Endothelial cell (in vitro differentiated cells): Measurements from ENCODE around the gene GRK1. TPM values are rescaled to one million over a fixed set of nuclear protein-coding genes. Genes with fewer than 3 reads are reported as not detected.

Experiments
- DNase-seq: peaks from one replicate; pipeline ENCODE4 v3.0.0; 2021; ENCODE audit warnings: low spot score
- H3K27ac Mint-ChIP-seq: one replicate; pipeline ENCODE4 v1.8.0; 2021; ENCODE audit warnings: mixed read lengths, inconsistent platforms; ENCODE audit not compliant: unreplicated experiment
- H3K27me3 Mint-ChIP-seq: one replicate; pipeline ENCODE4 v1.8.0; 2021; ENCODE audit warnings: mild to moderate bottlenecking, moderate library complexity, mixed read lengths, inconsistent platforms; ENCODE audit not compliant: unreplicated experiment
- H3K36me3 Mint-ChIP-seq: one replicate; pipeline ENCODE4 v1.8.0; 2021; ENCODE audit warnings: mild to moderate bottlenecking, low read depth, mixed read lengths, inconsistent platforms; ENCODE audit not compliant: unreplicated experiment
- H3K4me1 Mint-ChIP-seq: one replicate; pipeline ENCODE4 v1.8.0; 2021; ENCODE audit warnings: mild to moderate bottlenecking, mixed read lengths, inconsistent platforms; ENCODE audit not compliant: unreplicated experiment
- H3K4me3 Mint-ChIP-seq: one replicate; pipeline ENCODE4 v1.8.0; 2021; ENCODE audit warnings: mild to moderate bottlenecking, mixed read lengths, inconsistent platforms; ENCODE audit not compliant: unreplicated experiment
- H3K9me3 Mint-ChIP-seq: one replicate; pipeline ENCODE4 v1.8.0; 2021; ENCODE audit warnings: mixed read lengths, inconsistent platforms; ENCODE audit not compliant: unreplicated experiment
- CTCF ChIP-seq: fragments of 200-600 bp; sonication (generic); IDR thresholded peaks from one replicate; pipeline ENCODE4 v1.5.0; 2021; ENCODE audit warnings: antibody characterized with exemption; ENCODE audit not compliant: unreplicated experiment
- total RNA-seq: library from RNA; stranded (reverse); fragmentation: NEBNext Ultra II Directional; extraction: Animal tissue kit (Norgen Biotek cat#: 25700); gene quantifications from one replicate; pipeline ENCODE4 v1.2.1, GENCODE V29; 2021; ENCODE audit not compliant: unreplicated experiment

GRK1 gene
- total RNA-seq, 1 donor from 2014 or later: 0.54 TPM

DNA sequence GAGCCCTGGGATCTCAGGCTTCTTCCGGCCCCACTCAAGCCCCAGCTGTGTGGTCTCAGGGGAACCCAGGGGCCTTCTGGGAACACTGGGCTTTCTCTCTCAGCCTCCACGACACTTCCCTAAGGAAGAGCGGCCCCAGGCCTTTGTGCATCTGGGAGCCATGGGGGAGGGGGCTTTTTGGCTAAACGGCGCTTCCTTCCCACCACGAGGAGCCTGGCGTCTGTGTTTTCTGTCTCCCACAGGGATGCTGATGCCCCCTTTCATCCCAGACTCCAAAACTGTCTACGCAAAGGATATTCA lies 67.8 kb downstream of the GRK1 start:
- no peak for TF ChIP-seq CTCF
- no peak overlapping the region for H3K27ac Mint-ChIP-seq
- no peaks in the 10 kb centered on the region for H3K9me3 Mint-ChIP-seq
- H3K27me3 Mint-ChIP-seq: peaks cover 7% of the 10 kb centered on the region
- no peaks in the 10 kb centered on the region for H3K36me3 Mint-ChIP-seq
- H3K4me1 Mint-ChIP-seq: no peaks in the 10 kb centered on the region
- DNase-seq: no peak
- H3K4me3 Mint-ChIP-seq: no peak overlapping the region

GRCh38 chr13:113735194-113735593 lies 68.2 kb downstream of the GRK1 start:
- no peaks in the 10 kb centered on the region for H3K4me1 Mint-ChIP-seq
- H3K9me3 Mint-ChIP-seq: no peaks in the 10 kb centered on the region
- no peak for DNase-seq
- H3K27ac Mint-ChIP-seq: no peak overlapping the region
- H3K27me3 Mint-ChIP-seq: peaks cover 7% of the 10 kb centered on the region
- H3K36me3 Mint-ChIP-seq: no peaks in the 10 kb centered on the region
- TF ChIP-seq CTCF: no peak
- H3K4me3 Mint-ChIP-seq: no peak overlapping the region

GRCh38 chr13:113735750-113736149 lies 68.7 kb downstream of the GRK1 start:
- DNase-seq: no peak
- H3K27me3 Mint-ChIP-seq: peaks cover 7% of the 10 kb centered on the region
- H3K4me1 Mint-ChIP-seq: no peaks in the 10 kb centered on the region
- H3K27ac Mint-ChIP-seq: no peak overlapping the region
- H3K36me3 Mint-ChIP-seq: no peaks in the 10 kb centered on the region
- TF ChIP-seq CTCF: no peak
- H3K4me3 Mint-ChIP-seq: no peak overlapping the region
- no peaks in the 10 kb centered on the region for H3K9me3 Mint-ChIP-seq

GRCh38 chr13:113736258-113736731 lies 69.3 kb downstream of the GRK1 start:
- H3K27me3 Mint-ChIP-seq: peaks cover 7% of the 10 kb centered on the region
- no peaks in the 10 kb centered on the region for H3K9me3 Mint-ChIP-seq
- TF ChIP-seq CTCF: no peak
- H3K27ac Mint-ChIP-seq: no peak overlapping the region
- H3K4me3 Mint-ChIP-seq: no peak overlapping the region
- H3K4me1 Mint-ChIP-seq: peaks cover 2% of the 10 kb centered on the region
- DNase-seq: no peak
- H3K36me3 Mint-ChIP-seq: no peaks in the 10 kb centered on the region

- TF ChIP-seq CTCF: no peak
- H3K36me3 Mint-ChIP-seq: no peaks in the 10 kb centered on the region
These were observed 70.8 kb downstream of the GRK1 start for GRCh38 chr13:113737803-113738202.

More at GRCh38 chr13:113737803-113738202, 70.8 kb downstream of the GRK1 start:
- DNase-seq: no peak
- Mint-ChIP-seq H3K9me3 (no peaks in the 10 kb centered on the region), H3K27me3 (peaks cover 10% of the 10 kb centered on the region), H3K4me1 (peaks cover 5% of the 10 kb centered on the region), H3K4me3 (no peak overlapping the region), H3K27ac (no peak overlapping the region)
